Body of pancreas (tissue), 4 donors: ENCODE measurements around the gene KIF22. TPM values are rescaled to one million over a fixed set of nuclear protein-coding genes. Genes with fewer than 3 reads are reported as not detected.
"Not testable (repeated sequence)": the region's sequence is repeated elsewhere in the genome, so short reads cannot be mapped to it uniquely, and the experiment has no call there.

Experiments
- ATAC-seq: fragments of 150-250 bp; one replicate; pipeline ENCODE4 v1.9.1; 2016
- DNase-seq, 4 donors: peaks; one replicate each; pipeline ENCODE4 v3.0.0-alpha.2; 2019
- H3K27ac ChIP-seq, 4 donors: fragments of 200-600 bp; sonication (generic); 1 replicate in 3 of 4; 2 replicates in 1 of 4; pipeline versions ENCODE4 v1.5.1 to v1.6.1; 2016 to 2019; ENCODE audit warnings: mild to moderate bottlenecking in 1 of 4, mixed read lengths in 1 of 4, moderate library complexity in 1 of 4
- H3K27me3 ChIP-seq, 2 donors: fragments of 200-600 bp; sonication (generic); one replicate each; pipeline ENCODE4 v1.6.0; 2016; ENCODE audit warnings: mild to moderate bottlenecking in 1 of 2
- H3K36me3 ChIP-seq, 2 donors: fragments of 200-600 bp; sonication (generic); replicated peaks in 1 of 2; 2 replicates each; pipeline ENCODE4 v1.5.1; 2016; ENCODE audit warnings: low read depth in 2 of 2; ENCODE audit not compliant: insufficient read depth in 1 of 2
- H3K4me1 ChIP-seq: fragments of 200-600 bp; sonication (generic); one replicate; pipeline ENCODE4 v1.6.0; 2016
- H3K4me3 ChIP-seq, 2 donors: fragments of 200-600 bp; sonication (generic); 1 replicate in 1 of 2; 2 replicates in 1 of 2; pipeline ENCODE4 v1.5.1; 2016 to 2019
- H3K9me3 ChIP-seq, 3 donors: fragments of 200-600 bp; sonication (generic); 1 replicate in 2 of 3; 2 replicates in 1 of 3; pipeline ENCODE4 v1.5.1; 2016
- CTCF ChIP-seq, 7 experiments: fragments of 450-650 bp in 4 of 7; fragments of 200-600 bp in 3 of 7; sonication (generic) in 3 of 7; IDR thresholded peaks; one replicate each; pipeline ENCODE4 v1.5.1; 2016 to 2019; ENCODE audit warnings: antibody characterized with exemption in 7 of 7
- POLR2A ChIP-seq, 3 donors: fragments of 450-650 bp; IDR thresholded peaks; one replicate each; pipeline ENCODE4 v1.6.1; 2016; ENCODE audit warnings: antibody characterized with exemption in 3 of 3, mild to moderate bottlenecking in 2 of 3
- WGBS, 2 donors: methylation state at CpG; one replicate each; pipeline ENCODE4 v1.1.5; 2017; 5-methylcytosine and 5-hydroxymethylcytosine counted together
- intact Hi-C: fragments of 100-400 bp; cut with DNase I; formaldehyde crosslinking; loops from one replicate; pipeline ENCODE4 v1.15.1; 2023
- total RNA-seq, 2 donors: library from RNA; depleted of rRNA; stranded (reverse); fragments of >200 nt; gene quantifications; one replicate each; pipeline ENCODE4 v1.1.0, GENCODE V29; 2016

Gene KIF22
- total RNA-seq, 2 donors from 2014 or later: 8.9 to 13.7 TPM

- TF ChIP-seq POLR2A (IDR thresholded peaks at IDR 0.05): no peak
- Histone ChIP-seq H3K9me3 (no peaks in the 10 kb centered on the region), H3K4me1 (peaks cover 33% of the 10 kb centered on the region), H3K27me3 (no peaks in the 10 kb centered on the region), H3K27ac (peak overlapping the region; percentile 68 to 94 (median 84)), H3K36me3 (no peaks in the 10 kb centered on the region), H3K4me3 (peak overlapping the region in 1 of 2 donors; percentile 22)
- ATAC-seq (peak; percentile 2), DNase-seq (no peak)
- intact Hi-C loops: no loop called here
- WGBS, 2 donors: 59 to 92% methylated on average over 11 to 20 of the region's 20 CpGs
Measured at GRCh38 chr16:29789775-29790182, 772 bp upstream of the KIF22 start.

- ATAC-seq: peak; percentile 0
- Histone ChIP-seq H3K9me3 (no peaks in the 10 kb centered on the region), H3K4me3 (peak overlapping the region; percentile 65 to 71), H3K36me3 (no peaks in the 10 kb centered on the region), H3K27ac (peak overlapping the region in 3 of 4 donors; percentile 3 to 94 (median 86)), H3K27me3 (no peaks in the 10 kb centered on the region), H3K4me1 (peaks cover 30% of the 10 kb centered on the region)
- WGBS, 2 donors: 3 to 5% methylated on average over 21 to 31 of the region's 31 CpGs
- no peak for DNase-seq
- intact Hi-C loops: no loop called here
- TF ChIP-seq CTCF (IDR thresholded peaks at IDR 0.05) (no peak), POLR2A (IDR thresholded peaks at IDR 0.05) (no peak)
Measured at GRCh38 chr16:29790949-29791844, 646 bp downstream of the KIF22 start.

- DNase-seq: no peak
Measured at GRCh38 chr16:29791845-29792807, 1.6 kb downstream of the KIF22 start.

DNA sequence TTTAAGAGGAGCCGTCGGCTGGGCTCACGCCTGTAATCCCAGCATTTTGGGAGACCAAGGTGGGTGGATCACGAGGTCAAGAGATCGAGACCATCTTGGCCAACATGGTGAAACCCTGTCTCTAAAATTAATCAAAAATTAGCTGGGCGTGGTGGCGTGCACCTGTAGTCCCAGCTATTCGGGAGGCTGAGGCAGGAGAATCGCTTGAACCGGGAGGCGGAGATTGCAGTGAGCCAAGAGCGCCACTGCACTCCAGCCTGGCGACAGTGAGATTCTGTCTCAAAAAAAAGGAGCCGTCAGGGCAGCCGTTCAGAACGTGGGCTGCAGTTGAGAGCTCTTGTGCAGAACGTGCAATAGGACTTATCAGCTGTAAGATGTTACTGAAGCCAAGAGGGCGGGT lies 2.6 kb downstream of the KIF22 start:
- H3K27me3 ChIP-seq, H3K27ac ChIP-seq, H3K9me3 ChIP-seq, H3K4me3 ChIP-seq, ATAC-seq, H3K36me3 ChIP-seq, DNase-seq, intact Hi-C loops: not testable (repeated sequence)
- peaks cover 30% of the 10 kb centered on the region for H3K4me1 ChIP-seq
- WGBS, 2 donors: 91 to 93% methylated on average over 18 of the region's 18 CpGs

More at GRCh38 chr16:29791845-29792807, 1.6 kb downstream of the KIF22 start:
- H3K27ac ChIP-seq: no peak overlapping the region
- H3K4me3 ChIP-seq: no peak overlapping the region
- no peak for ATAC-seq
- peaks cover 30% of the 10 kb centered on the region for H3K4me1 ChIP-seq
- H3K27me3 ChIP-seq: no peaks in the 10 kb centered on the region
- WGBS, 2 donors: 61 to 76% methylated on average over 9 of the region's 9 CpGs
- no peaks in the 10 kb centered on the region for H3K9me3 ChIP-seq
- intact Hi-C loops: no loop called here
- TF ChIP-seq CTCF (IDR thresholded peaks at IDR 0.05): no peak
- TF ChIP-seq POLR2A (IDR thresholded peaks at IDR 0.05): no peak
- H3K36me3 ChIP-seq: no peaks in the 10 kb centered on the region

GRCh38 chr16:29794231-29794710 lies 3.7 kb downstream of the KIF22 start:
- ATAC-seq (no peak), DNase-seq (no peak)
- Histone ChIP-seq H3K27me3 (no peaks in the 10 kb centered on the region), H3K9me3 (no peaks in the 10 kb centered on the region), H3K4me3 (no peak overlapping the region), H3K36me3 (peaks cover 0 to 2% of the 10 kb centered on the region in 2 donors), H3K4me1 (peaks cover 30% of the 10 kb centered on the region), H3K27ac (no peak overlapping the region)
- 95 to 100% methylated on average over 3 of the region's 3 CpGs for WGBS, 2 donors
- TF ChIP-seq CTCF (IDR thresholded peaks at IDR 0.05) (no peak), POLR2A (IDR thresholded peaks at IDR 0.05) (no peak)
- intact Hi-C loops: no loop called here
